Immature natural killer cell (primary cell): Measurements from ENCODE around the gene KCNJ9. TPM values are rescaled to one million over a fixed set of nuclear protein-coding genes. Genes with fewer than 3 reads are reported as not detected.

ENCODE experiments used
- DNase-seq, 3 donors: peaks; one replicate each; pipeline ENCODE4 v3.0.0; 2022; ENCODE audit warnings: mixed read lengths in 1 of 3
- H3K27ac Mint-ChIP-seq, 6 donors: one replicate each; pipeline ENCODE4 v1.8.0; 2020; ENCODE audit warnings: mixed read lengths in 6 of 6, mild to moderate bottlenecking in 5 of 6, inconsistent platforms in 4 of 6, moderate library complexity in 3 of 6
- H3K27me3 Mint-ChIP-seq, 3 donors: one replicate each; pipeline ENCODE4 v1.8.0; 2020 to 2021; ENCODE audit warnings: low read depth in 3 of 3, mild to moderate bottlenecking in 3 of 3, mixed read lengths in 3 of 3, moderate library complexity in 3 of 3, inconsistent platforms in 1 of 3
- H3K36me3 Mint-ChIP-seq, 3 donors: one replicate each; pipeline ENCODE4 v1.8.0; 2020; ENCODE audit warnings: mixed read lengths in 3 of 3, inconsistent platforms in 2 of 3, mild to moderate bottlenecking in 2 of 3
- H3K4me1 Mint-ChIP-seq, 2 donors: one replicate each; pipeline ENCODE4 v1.8.0; 2020; ENCODE audit warnings: inconsistent platforms in 2 of 2, mild to moderate bottlenecking in 2 of 2, mixed read lengths in 2 of 2, moderate library complexity in 1 of 2
- H3K4me3 Mint-ChIP-seq, 5 donors: one replicate each; pipeline ENCODE4 v1.8.0; 2020; ENCODE audit warnings: mild to moderate bottlenecking in 5 of 5, mixed read lengths in 5 of 5, inconsistent platforms in 3 of 5, moderate library complexity in 3 of 5
- H3K9me3 Mint-ChIP-seq, 6 donors: one replicate each; pipeline ENCODE4 v1.8.0; 2020; ENCODE audit warnings: mild to moderate bottlenecking in 6 of 6, mixed read lengths in 6 of 6, inconsistent platforms in 4 of 6, moderate library complexity in 3 of 6
- polyA plus RNA-seq, 3 donors: library from polyadenylated mRNA; unstranded; fragments of 300-500 nt; fragmentation: Illumina TruSeq; gene quantifications; one replicate each; pipeline ENCODE4 v1.2.3, GENCODE V29; 2021

The KCNJ9 gene
- polyA plus RNA-seq, 3 donors from 2014 or later: not detected

DNA sequence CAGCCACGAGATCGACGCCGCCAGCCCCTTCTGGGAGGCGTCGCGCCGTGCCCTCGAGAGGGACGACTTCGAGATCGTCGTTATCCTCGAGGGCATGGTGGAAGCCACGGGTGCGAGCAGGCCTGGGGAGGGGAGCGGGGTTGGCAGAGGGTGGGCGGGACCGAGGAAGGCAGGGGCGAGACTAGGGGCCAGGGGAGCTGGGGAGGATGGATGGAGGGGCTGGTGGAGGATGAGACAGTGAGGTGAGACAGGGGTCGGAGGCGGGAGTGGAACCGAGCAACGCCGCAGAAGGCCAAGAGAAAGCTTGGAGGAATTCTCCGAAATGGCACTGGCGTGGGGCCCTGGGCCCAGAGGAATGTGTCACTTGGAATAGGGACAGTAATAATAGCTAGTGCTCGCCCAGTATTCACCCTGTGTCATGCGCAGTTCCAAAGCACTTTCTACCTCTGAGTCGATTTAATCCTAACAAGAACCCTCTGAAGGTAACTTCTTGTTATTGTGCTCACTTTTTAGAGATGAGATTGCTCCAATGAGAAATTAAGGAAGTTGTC is 3.5 kb downstream of the KCNJ9 start:
- Mint-ChIP-seq H3K9me3 (no peaks in the 10 kb centered on the region), H3K36me3 (peaks cover 0 to 25% (median 5%) of the 10 kb centered on the region in 3 donors), H3K27ac (no peak overlapping the region), H3K4me3 (no peak overlapping the region), H3K27me3 (peaks cover 20 to 21% (median 20%) of the 10 kb centered on the region in 3 donors), H3K4me1 (peaks cover 4 to 11% of the 10 kb centered on the region in 2 donors)
- DNase-seq: no peak

GRCh38 chr1:160085686-160086455 is 4.5 kb downstream of the KCNJ9 start:
- Mint-ChIP-seq H3K4me1 (peaks cover 4 to 11% of the 10 kb centered on the region in 2 donors), H3K27me3 (peaks cover 15 to 17% (median 16%) of the 10 kb centered on the region in 3 donors), H3K4me3 (peak overlapping the region in 1 of 5 donors; percentile 15), H3K36me3 (peaks cover 6 to 28% (median 10%) of the 10 kb centered on the region in 3 donors), H3K27ac (peak overlapping the region in 1 of 6 donors; percentile 21), H3K9me3 (no peaks in the 10 kb centered on the region)
- DNase-seq: peak; percentile 48 to 56 (median 50)

- no peaks in the 10 kb centered on the region for H3K9me3 Mint-ChIP-seq
- no peak for DNase-seq
- H3K36me3 Mint-ChIP-seq: peaks cover 6 to 29% (median 10%) of the 10 kb centered on the region in 3 donors
- no peak overlapping the region for H3K4me3 Mint-ChIP-seq
- no peak overlapping the region for H3K27ac Mint-ChIP-seq
- peaks cover 4 to 11% of the 10 kb centered on the region in 2 donors for H3K4me1 Mint-ChIP-seq
- H3K27me3 Mint-ChIP-seq: peaks cover 11 to 17% (median 16%) of the 10 kb centered on the region in 3 donors
Observed at GRCh38 chr1:160086456-160086892, 5.1 kb downstream of the KCNJ9 start.

- H3K27ac Mint-ChIP-seq: no peak overlapping the region
- DNase-seq: no peak
- H3K36me3 Mint-ChIP-seq: peaks cover 6 to 32% (median 10%) of the 10 kb centered on the region in 3 donors
- peaks cover 10 to 13% (median 11%) of the 10 kb centered on the region in 3 donors for H3K27me3 Mint-ChIP-seq
- H3K4me1 Mint-ChIP-seq: peaks cover 4 to 11% of the 10 kb centered on the region in 2 donors
- no peaks in the 10 kb centered on the region for H3K9me3 Mint-ChIP-seq
- H3K4me3 Mint-ChIP-seq: no peak overlapping the region
Observed at GRCh38 chr1:160087118-160087662, 5.9 kb downstream of the KCNJ9 start.

DNA sequence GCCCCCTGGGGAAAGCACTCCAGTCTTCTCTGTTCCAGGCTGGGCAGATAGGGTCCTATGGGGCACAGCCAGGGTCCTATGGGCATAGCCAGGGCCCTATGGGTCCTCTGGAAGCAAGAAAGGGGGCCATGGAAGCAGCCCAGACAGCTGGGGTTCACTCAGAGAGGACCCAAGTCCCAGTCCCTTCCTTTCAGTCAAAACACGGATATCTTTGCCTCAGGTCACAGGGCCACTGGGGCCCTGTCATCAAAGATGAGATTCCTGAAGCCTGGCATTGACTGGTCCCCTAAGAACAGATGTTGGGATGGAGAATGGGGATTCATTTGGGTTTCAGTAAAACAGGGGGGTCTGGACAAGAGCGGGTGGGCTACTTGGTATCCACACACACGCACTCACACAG is 8.5 kb downstream of the KCNJ9 start:
- H3K36me3 Mint-ChIP-seq: peaks cover 6 to 37% (median 14%) of the 10 kb centered on the region in 3 donors
- H3K9me3 Mint-ChIP-seq: no peaks in the 10 kb centered on the region
- H3K27me3 Mint-ChIP-seq: peaks cover 0 to 6% (median 2%) of the 10 kb centered on the region in 3 donors
- peaks cover 0 to 5% of the 10 kb centered on the region in 2 donors for H3K4me1 Mint-ChIP-seq
- no peak overlapping the region for H3K4me3 Mint-ChIP-seq
- no peak for DNase-seq
- no peak overlapping the region for H3K27ac Mint-ChIP-seq

GRCh38 chr1:160090760-160091159 is 9.4 kb downstream of the KCNJ9 start:
- Mint-ChIP-seq H3K27ac (peak overlapping the region in 2 of 6 donors; percentile 17 to 34), H3K36me3 (peaks cover 6 to 33% (median 14%) of the 10 kb centered on the region in 3 donors), H3K4me1 (peaks cover under 1 to 3% of the 10 kb centered on the region in 2 donors), H3K27me3 (peaks cover 0 to 2% (median 0%) of the 10 kb centered on the region in 3 donors), H3K4me3 (no peak overlapping the region), H3K9me3 (no peaks in the 10 kb centered on the region)
- DNase-seq: no peak

- Mint-ChIP-seq H3K36me3 (peaks cover 6 to 31% (median 11%) of the 10 kb centered on the region in 3 donors), H3K9me3 (no peaks in the 10 kb centered on the region), H3K27me3 (peaks cover 0 to 2% (median 0%) of the 10 kb centered on the region in 3 donors), H3K4me1 (peaks cover 11 to 13% of the 10 kb centered on the region in 2 donors), H3K4me3 (no peak overlapping the region), H3K27ac (peak overlapping the region in 1 of 6 donors; percentile 10)
- DNase-seq: no peak
Observed at GRCh38 chr1:160091666-160092223, 10.4 kb downstream of the KCNJ9 start.

- Mint-ChIP-seq H3K36me3 (peaks cover 6 to 26% (median 9%) of the 10 kb centered on the region in 3 donors), H3K27me3 (peaks cover 0 to 3% (median under 1%) of the 10 kb centered on the region in 3 donors), H3K4me1 (peaks cover 18 to 20% of the 10 kb centered on the region in 2 donors), H3K27ac (no peak overlapping the region), H3K9me3 (no peaks in the 10 kb centered on the region), H3K4me3 (no peak overlapping the region)
- DNase-seq: no peak
Observed at GRCh38 chr1:160092366-160093068, 11.2 kb downstream of the KCNJ9 start.

- peaks cover 24 to 25% of the 10 kb centered on the region in 2 donors for H3K4me1 Mint-ChIP-seq
- peaks cover 0 to 7% (median 4%) of the 10 kb centered on the region in 3 donors for H3K27me3 Mint-ChIP-seq
Observed at GRCh38 chr1:160093069-160093395, 11.7 kb downstream of the KCNJ9 start.

GRCh38 chr1:160093624-160094290 is 12.4 kb downstream of the KCNJ9 start:
- no peak overlapping the region for H3K27ac Mint-ChIP-seq
- H3K27me3 Mint-ChIP-seq: peaks cover 5 to 10% (median 7%) of the 10 kb centered on the region in 3 donors
- peaks cover 24 to 25% of the 10 kb centered on the region in 2 donors for H3K4me1 Mint-ChIP-seq
- no peak for DNase-seq
- no peak overlapping the region for H3K4me3 Mint-ChIP-seq
- no peaks in the 10 kb centered on the region for H3K9me3 Mint-ChIP-seq
- H3K36me3 Mint-ChIP-seq: peaks cover 6 to 17% (median 9%) of the 10 kb centered on the region in 3 donors

More at GRCh38 chr1:160093069-160093395, 11.7 kb downstream of the KCNJ9 start:
- H3K9me3 Mint-ChIP-seq: no peaks in the 10 kb centered on the region
- peaks cover 6 to 24% (median 9%) of the 10 kb centered on the region in 3 donors for H3K36me3 Mint-ChIP-seq
- H3K4me3 Mint-ChIP-seq: no peak overlapping the region
- H3K27ac Mint-ChIP-seq: no peak overlapping the region
- no peak for DNase-seq

DNA sequence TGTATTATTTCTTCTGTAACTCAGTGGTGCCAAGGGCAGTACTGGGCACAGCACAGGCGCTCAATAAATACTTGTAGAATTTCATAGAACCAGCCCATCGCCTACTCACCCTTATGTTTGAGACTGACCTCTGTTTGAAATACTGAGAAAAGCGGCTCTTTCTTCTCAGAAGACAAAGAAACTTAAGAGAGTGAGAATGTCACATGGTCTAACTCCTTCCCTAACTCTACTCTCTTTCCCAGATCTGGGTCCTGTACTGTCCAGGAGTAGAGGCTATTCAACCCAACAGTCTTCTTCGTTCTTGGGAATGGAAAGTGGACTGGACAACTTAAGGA is 12.9 kb downstream of the KCNJ9 start:
- Mint-ChIP-seq H3K4me3 (no peak overlapping the region), H3K27me3 (peaks cover 5 to 13% (median 7%) of the 10 kb centered on the region in 3 donors), H3K4me1 (peaks cover 25 to 27% of the 10 kb centered on the region in 2 donors), H3K9me3 (no peaks in the 10 kb centered on the region), H3K36me3 (peaks cover 6 to 12% (median 9%) of the 10 kb centered on the region in 3 donors), H3K27ac (no peak overlapping the region)
- DNase-seq: no peak

DNA sequence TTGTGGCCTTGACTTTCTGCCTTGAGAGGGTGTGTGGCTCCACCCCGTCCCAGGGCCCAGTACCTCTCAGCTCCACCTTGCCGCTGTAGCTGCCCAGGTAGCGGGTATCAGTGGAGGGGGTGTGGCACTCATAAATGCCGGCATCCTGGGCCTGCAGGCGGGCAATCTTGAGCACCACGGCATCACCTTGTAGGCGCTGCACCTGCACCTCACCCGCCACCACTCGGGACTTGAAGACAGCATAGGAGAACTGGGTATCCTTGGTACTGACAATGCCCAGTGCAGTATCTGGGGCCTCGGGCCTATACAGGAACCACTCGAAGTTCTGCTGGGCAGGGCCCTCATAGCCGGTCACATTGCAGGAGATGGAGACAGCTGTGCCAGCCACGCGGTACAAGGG is 13.5 kb downstream of the KCNJ9 start:
- Mint-ChIP-seq H3K4me1 (peaks cover 30 to 31% of the 10 kb centered on the region in 2 donors), H3K27me3 (peaks cover 5 to 13% (median 7%) of the 10 kb centered on the region in 3 donors), H3K36me3 (peaks cover 6 to 12% (median 9%) of the 10 kb centered on the region in 3 donors), H3K4me3 (no peak overlapping the region), H3K9me3 (no peaks in the 10 kb centered on the region), H3K27ac (no peak overlapping the region)
- no peak for DNase-seq
